Measurements from ENCODE around the gene NTRK3.

Gene NTRK3

DNA sequence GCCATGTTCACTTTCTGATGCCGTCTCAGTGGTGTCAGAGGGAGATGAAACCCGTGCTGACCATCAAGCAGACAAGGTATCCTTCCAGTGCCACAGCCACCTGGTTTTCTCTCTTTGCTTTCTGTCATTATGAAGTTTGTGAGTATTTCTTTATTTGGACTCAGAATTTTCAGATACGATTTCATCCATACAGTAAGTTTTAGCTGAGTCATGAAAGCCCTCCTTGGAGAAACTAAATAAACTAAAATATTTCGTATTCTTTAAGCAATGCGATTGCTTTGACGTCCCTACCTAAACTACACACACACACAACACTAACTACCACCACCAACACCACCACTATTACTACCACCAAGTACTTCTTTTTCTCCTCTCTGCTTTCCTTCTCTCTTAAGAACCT lies 350.1 kb downstream of the NTRK3 start:
- TF ChIP-seq, protein P1, sequence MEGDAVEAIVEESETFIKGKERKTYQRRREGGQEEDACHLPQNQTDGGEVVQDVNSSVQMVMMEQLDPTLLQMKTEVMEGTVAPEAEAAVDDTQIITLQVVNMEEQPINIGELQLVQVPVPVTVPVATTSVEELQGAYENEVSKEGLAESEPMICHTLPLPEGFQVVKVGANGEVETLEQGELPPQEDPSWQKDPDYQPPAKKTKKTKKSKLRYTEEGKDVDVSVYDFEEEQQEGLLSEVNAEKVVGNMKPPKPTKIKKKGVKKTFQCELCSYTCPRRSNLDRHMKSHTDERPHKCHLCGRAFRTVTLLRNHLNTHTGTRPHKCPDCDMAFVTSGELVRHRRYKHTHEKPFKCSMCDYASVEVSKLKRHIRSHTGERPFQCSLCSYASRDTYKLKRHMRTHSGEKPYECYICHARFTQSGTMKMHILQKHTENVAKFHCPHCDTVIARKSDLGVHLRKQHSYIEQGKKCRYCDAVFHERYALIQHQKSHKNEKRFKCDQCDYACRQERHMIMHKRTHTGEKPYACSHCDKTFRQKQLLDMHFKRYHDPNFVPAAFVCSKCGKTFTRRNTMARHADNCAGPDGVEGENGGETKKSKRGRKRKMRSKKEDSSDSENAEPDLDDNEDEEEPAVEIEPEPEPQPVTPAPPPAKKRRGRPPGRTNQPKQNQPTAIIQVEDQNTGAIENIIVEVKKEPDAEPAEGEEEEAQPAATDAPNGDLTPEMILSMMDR (IDR thresholded peaks at IDR 0.05; ENCODE audit: insufficient read depth, low read depth, low read length, missing control alignments): no peak
- no peak overlapping the region for H3K4me3 ChIP-seq (ENCODE audit: low read length)
- no peak for DNase-seq (ENCODE audit: low read depth)

DNA sequence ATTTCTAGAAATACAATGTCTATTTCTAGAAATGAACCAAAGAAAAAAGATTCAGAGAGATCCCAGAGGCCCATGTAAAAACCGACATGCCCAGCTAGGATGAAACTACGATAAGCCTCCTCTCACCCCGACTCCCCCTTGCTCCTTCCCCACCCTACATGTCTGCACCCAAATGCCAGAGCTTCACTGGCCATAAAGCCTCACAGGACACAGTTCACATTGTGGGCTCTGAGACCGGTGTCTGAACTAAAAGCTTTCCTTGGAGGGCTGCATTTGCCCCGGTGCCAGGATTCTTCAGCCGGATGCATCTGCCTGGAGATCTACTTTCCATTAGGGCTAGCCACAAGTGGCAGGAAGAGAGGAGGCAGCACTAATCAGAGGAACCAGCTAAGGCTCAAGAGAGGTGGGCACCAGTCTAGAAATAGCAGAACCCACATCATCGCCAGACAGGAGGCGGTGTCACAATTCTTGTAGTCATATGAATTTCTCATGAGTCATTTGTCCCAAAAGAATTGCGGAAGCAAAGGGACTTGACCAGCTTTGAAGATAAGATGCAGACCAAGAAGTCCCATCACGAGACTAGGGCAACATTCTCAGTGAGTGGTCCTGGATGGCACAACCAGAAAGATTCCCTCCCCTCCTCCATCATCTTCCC lies 353.6 kb downstream of the NTRK3 start:
- H3K4me3 ChIP-seq (ENCODE audit: low read length): no peak overlapping the region
- TF ChIP-seq, protein P1 (IDR thresholded peaks at IDR 0.05; ENCODE audit: insufficient read depth, low read depth, low read length, missing control alignments): no peak
- DNase-seq (ENCODE audit: low read depth): no peak

DNA sequence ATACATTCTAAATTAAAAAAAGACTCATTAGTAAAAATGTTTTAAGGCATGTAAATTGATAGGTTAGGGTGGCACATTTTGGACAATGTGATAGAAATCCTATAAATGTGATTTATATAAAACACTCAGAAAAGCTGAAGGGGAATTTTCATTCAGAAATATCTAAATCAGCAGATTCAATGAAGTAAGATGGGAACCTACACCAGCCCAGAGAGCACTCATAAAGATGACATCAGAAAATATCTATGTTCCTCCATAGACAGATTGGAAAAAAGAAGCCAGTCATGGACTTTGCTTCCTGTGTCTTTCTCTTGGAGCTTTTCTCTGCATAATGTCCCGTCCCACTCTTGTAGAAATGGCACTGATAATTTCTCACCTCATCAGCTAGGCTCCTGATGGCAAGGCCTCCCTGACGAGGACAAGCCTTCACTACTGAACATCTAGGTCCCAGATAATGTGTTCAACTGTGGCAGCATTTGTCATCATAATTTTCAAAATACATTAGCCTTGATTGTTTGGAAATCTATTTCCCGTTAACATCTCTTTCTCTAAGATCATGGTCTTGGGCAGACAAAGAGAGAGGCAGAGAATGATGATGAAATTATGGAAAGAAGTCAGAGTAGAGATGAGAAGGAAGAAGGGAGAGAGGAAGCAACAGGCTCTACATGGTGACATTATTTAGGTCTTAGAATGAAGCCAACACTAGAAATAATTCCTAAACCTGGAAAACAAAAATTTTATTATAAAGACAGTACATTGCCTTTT lies 354.4 kb downstream of the NTRK3 start:
- TF ChIP-seq, protein P1 (IDR thresholded peaks at IDR 0.05; ENCODE audit: insufficient read depth, low read depth, low read length, missing control alignments): no peak
- DNase-seq (ENCODE audit: low read depth): no peak
- H3K4me3 ChIP-seq (ENCODE audit: low read length): no peak overlapping the region

- no peak overlapping the region for H3K4me3 ChIP-seq (ENCODE audit: low read length)
- TF ChIP-seq, protein P1 (IDR thresholded peaks at IDR 0.05; ENCODE audit: insufficient read depth, low read depth, low read length, missing control alignments): no peak
- DNase-seq (ENCODE audit: low read depth): no peak
Measured at GRCh38 chr15:87901008-87901407, 355.5 kb downstream of the NTRK3 start.

- H3K4me3 ChIP-seq (ENCODE audit: low read length): no peak overlapping the region
- no peak for DNase-seq (ENCODE audit: low read depth)
- TF ChIP-seq, protein P1 (IDR thresholded peaks at IDR 0.05; ENCODE audit: insufficient read depth, low read depth, low read length, missing control alignments): no peak
Measured at GRCh38 chr15:87896936-87897335, 359.6 kb downstream of the NTRK3 start.

GRCh38 chr15:87887177-87887576 lies 369.4 kb downstream of the NTRK3 start:
- no peak overlapping the region for H3K4me3 ChIP-seq (ENCODE audit: low read length)
- TF ChIP-seq, protein P1 (IDR thresholded peaks at IDR 0.05; ENCODE audit: insufficient read depth, low read depth, low read length, missing control alignments): no peak
- DNase-seq (ENCODE audit: low read depth): no peak
